ENCODE measurements around the gene VPS45. TPM values are rescaled to one million over a fixed set of nuclear protein-coding genes. Genes with fewer than 3 reads are reported as not detected.

The VPS45 gene
- total RNA-seq, 2 donors from 2014 or later = 27.3 to 32.0 TPM

DNA sequence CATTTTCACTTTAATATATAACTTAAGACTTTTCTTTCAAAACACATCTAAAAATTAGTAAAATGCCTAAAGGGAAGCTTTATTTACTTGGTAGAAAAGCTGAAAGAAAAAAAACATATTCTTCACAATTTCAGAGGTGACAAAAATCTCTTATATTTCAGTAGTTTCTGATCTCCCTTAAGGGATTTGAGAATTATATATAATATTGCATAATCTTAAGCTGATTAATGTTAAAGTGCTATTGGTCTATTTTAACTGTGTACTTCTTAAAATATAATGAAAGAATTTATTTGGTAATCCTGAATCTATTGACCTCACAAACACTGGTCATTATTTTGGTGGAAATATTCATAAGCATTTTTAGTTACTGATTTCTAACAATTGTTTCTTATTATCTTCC, 1.2 kb upstream of the VPS45 start:
- ATAC-seq (no peak), DNase-seq (no peak)
- intact Hi-C loops (cut with DNase I, micrococcal nuclease) = loop anchor here in 1 of 2 donors (10.0 kb wide), 1 partner anchor 172 kb away; the partner anchor contains the start of gene BOLA1

DNA sequence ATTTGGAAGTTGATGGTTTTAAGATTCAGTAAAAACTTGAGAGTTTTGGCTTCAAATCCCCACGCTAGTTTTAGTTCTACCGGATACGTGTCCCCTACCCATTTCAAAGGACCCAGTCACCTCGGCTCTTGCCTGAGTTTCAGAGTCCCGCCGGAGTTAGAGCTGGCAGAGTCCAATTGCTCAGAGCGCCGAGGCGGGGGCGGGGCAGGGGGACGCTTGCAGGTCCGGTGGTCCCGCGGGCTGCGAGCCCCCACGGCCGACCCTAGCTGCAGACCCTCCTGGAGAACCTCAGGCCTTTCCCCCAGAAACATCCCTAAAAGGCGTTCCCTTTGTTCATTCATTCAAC, 765 bp upstream of the VPS45 start:
- peak; percentile 53 to 64 for DNase-seq
- peak; percentile 56 for ATAC-seq
- intact Hi-C loops (cut with DNase I, micrococcal nuclease) = loop anchor here in 1 of 2 donors (10.0 kb wide), 1 partner anchor 172 kb away; the partner anchor contains the start of gene BOLA1

DNA sequence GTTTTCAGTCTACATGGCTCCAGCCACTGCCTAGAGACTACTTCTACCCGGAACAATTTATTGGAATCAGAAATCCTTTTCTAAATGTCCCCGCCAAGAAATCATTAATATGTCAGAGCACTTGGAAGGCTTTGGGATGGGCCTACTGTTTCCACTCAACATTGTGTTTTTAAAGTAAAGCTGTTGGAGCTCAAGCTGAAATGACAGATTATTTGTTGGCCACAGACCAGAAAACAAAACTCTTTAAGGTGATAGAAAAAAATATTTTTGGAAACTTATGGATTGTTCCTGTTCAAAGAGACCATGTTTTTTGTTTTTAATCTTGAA, 496 bp downstream of the VPS45 start:
- intact Hi-C loops (cut with DNase I, micrococcal nuclease) = loop anchor here in 1 of 2 donors (10.0 kb wide), 1 partner anchor 173 kb away; the partner anchor contains the start of gene BOLA1
- no peak for DNase-seq
- ATAC-seq = no peak

DNA sequence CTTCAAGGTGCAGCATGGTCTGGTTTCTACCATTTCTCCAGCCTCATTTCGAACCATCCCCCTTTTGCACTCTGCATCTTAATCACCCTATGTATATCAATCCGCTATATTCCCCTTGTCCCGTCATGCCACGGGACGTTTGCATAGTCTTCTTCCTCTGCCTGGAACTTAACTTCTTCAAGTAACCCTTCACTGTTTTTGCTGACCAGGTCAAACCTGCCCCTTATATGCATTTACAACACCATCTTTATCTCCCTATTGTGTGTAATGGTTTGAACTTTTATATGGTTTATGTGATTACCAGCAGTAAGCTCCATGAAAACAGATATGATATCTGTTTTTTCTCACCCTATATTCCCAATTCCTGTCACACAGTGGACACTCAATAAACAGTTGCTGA, 2.3 kb downstream of the VPS45 start:
- intact Hi-C loops (cut with DNase I, micrococcal nuclease) = loop anchor here in 1 of 2 donors (5.0 to 10.0 kb wide), 2 partner anchors 97 to 175 kb away; partner anchors contain the start of gene BOLA1
- no peak for ATAC-seq

DNA sequence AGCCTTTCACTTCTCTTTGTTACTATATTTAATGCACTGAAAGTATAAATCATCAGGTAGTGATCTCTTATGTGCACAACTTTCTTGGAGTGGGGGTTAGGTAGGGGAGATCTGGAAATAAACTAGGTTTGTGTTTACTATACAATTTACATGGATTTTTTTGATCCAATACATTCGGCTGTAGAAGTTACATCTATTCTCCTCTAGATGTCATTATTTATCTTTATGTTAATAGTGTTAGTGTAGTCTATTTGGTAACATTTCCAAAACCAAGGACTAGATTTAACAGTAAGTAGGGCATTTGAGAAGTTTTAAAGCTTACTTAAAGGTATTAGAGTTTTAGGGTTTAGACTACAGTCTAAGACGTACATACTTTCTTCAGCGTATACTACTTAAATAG, 5.4 kb downstream of the VPS45 start:
- ATAC-seq = peak; percentile 51
- intact Hi-C loops (cut with DNase I, micrococcal nuclease) = loop anchor here in 1 of 2 donors (5.0 kb wide), 1 partner anchor 94 kb away; no protein-coding TSS in a partner anchor
- no peak for DNase-seq

More for the DNA sequence above, 2.3 kb downstream of the VPS45 start:
- DNase-seq = no peak

DNA sequence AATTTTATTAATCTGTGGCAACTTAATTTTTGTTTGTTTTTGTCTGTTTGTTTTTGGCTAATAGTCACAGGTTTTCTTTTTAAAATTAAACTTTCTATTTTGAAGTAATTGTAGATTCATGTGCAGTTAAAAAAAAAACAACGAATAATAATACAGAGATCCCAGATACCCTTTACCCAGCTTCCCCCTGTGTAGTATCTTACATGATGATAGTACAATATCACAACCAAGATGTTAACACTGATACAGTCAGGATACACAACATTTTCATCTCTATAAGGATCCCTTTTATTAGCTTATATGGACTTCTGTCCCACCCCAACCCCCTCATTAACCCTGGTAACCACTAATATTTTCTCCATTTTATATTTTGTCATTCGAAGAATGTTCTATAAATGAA, 5.9 kb downstream of the VPS45 start:
- DNase-seq = no peak
- no peak for ATAC-seq
- intact Hi-C loops (cut with DNase I, micrococcal nuclease) = loop anchor here in 1 of 2 donors (5.0 kb wide), 1 partner anchor 94 kb away; no protein-coding TSS in a partner anchor

DNA sequence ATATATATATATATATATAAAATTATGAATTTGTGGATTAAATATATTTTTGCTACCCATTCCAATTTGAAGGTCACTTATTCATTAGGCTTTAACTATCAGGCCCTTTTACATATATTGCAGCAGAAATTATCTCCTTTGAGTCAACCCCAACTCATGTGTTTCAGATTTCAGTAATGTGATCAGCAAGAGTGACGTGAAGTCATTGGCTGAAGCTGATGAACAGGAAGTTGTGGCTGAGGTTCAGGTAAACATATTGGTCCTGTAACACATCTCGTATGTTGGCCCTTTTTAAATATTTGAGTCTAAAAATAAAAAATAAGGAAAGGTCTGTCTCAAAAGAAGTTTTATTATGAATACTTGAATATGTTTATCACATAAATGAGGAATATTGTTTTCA, 8.5 kb downstream of the VPS45 start:
- intact Hi-C loops (cut with DNase I, micrococcal nuclease) = no loop called here
- DNase-seq (no peak), ATAC-seq (no peak)

DNA sequence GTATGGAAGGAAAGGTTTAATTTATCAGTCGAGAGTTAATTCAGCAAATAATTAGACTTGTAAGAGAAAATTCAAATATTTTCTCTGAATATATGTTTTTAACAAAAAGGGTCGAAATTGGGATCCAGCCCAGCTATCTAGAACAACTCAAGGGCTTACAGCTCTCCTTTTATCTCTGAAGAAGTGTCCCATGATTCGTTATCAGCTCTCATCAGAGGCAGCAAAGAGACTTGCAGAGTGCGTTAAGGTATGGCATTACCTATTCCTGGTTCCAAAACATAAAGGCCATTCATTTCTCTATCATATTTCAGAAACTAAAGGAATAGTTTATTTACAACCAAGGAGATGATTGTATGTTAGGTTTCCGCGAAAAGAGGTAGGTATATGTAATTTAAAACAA, 9.4 kb downstream of the VPS45 start:
- intact Hi-C loops (cut with DNase I, micrococcal nuclease) = no loop called here
- DNase-seq = no peak
- no peak for ATAC-seq

DNA sequence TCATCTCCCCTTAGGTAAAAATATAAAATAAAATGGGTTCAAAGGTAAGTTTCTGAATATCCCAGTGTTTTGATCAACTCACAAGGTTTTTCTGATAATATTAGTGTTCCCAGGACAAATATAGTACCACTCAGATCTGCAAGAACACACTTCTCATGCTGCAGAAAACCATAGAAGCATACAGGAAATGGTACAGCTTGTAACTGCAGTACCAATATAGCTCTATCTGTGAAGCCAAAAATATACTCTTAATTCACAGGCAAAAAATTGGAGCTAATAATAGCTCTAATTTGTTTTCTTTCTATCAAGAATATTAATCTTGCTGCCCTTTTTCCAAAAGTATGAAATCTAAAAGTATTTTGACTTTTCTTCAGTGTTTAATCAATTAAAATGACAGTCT, 13.2 kb downstream of the VPS45 start:
- no peak for DNase-seq
- intact Hi-C loops (cut with DNase I, micrococcal nuclease) = no loop called here
- ATAC-seq = no peak

DNA sequence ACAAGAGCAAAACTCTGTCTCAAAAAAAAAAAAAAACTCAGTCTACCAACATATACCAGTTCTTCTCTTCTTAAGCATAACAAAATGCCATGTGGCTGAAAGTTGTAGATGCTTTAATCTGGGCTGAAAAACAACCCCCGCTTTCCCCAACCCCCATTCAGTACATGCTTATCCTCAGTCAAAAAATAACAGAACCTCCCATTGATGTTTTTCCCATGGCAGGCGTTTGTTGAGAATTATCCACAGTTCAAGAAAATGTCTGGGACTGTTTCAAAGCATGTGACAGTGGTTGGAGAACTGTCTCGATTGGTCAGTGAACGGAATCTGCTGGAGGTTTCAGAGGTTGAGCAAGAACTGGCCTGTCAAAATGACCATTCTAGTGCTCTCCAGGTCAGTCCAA, 14.9 kb downstream of the VPS45 start:
- ATAC-seq = no peak
- intact Hi-C loops (cut with DNase I, micrococcal nuclease) = no loop called here
- no peak for DNase-seq

DNA sequence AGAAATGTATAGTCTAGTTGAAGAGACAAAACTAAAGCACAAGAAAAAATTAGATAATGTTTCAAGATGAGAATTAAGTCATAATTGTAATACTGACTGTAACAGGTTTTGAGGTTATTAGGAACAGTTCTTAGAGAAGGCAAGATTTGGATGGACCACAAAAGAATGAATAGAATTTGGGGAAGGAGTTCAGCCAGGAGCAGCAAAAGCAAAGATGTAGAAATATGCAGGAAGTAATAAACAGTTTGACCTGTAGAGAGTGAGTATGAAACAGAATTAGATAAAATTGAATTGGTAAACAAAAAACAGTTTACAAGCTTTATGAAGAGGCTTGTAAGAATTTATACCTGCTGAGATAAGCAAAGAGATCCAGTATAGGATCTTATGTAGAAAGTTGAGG, 16.3 kb downstream of the VPS45 start:
- ATAC-seq (no peak), DNase-seq (no peak)
- intact Hi-C loops (cut with DNase I, micrococcal nuclease) = no loop called here

DNA sequence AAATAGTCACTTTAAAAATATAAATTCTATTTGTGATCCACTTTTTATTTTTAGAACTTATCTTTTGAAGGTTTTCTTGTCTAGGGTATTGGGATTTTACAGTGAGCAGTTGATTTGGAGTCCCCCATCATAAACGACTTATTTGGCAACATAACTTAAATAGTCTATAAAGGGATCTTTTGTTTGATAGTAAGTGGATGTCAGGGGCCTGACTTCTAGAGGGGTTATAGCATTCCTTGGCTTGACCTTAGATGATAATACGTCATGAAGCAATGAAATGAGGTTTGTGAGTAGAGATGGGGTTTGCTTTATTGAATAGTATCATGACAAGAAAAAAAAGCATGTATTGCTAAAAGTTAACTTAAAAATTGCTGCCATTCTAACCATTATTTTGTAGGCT, 17.8 kb downstream of the VPS45 start:
- intact Hi-C loops (cut with DNase I, micrococcal nuclease) = no loop called here
- ATAC-seq (no peak), DNase-seq (no peak)

DNA sequence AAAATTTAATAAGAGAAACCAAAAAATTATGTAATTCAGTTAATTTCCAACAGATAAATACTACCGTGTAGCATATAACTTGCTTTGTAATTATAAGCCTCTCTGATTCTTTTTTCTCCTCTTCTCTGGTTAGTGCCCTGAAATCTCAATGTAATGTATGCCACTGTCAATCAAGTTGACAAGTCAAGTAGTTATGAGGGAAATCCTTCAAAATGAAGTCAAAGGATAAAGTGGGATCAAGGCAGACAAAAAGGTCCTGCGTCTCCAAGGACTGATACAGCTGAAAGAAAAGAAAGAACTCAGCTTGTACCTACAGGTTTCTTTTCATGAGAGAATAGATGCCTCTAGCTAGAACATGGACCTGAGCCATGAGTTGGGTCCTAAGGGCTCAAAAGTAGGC, 19.8 kb downstream of the VPS45 start:
- intact Hi-C loops (cut with DNase I, micrococcal nuclease) = no loop called here
- no peak for ATAC-seq
- no peak for DNase-seq

DNA sequence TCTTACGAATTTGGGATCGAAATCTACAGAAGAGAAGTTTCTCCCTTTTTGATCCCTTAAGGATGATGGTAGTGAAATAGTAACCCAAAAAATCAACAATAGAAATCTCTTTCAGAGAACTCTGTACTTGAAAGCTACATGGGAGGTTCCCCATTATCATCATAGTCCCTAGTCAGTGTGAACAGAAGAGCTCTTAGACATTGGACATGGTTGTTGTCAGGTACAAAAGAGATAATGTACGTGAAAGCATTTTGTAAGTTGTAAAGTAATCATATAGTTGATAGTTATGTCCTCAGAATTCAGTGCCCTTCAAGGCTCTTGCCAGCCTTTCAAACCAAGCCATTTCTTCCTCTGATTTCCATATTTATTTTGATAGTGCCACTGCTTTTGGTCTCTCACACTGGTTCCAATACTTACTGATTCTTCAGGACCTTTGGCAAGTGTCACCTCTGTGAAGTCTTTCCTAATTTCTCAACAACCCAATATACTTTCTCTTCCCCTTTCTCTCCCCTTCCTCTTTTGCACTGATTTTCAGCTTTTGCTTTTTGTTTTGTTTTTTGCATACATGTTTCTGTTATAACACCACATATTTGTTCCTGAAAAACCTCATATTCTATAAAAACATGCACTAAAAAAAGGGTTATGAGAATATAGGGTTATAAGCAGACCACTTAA, 22.4 kb downstream of the VPS45 start:
- intact Hi-C loops (cut with DNase I, micrococcal nuclease) = no loop called here
- no peak for ATAC-seq
- no peak for DNase-seq

DNA sequence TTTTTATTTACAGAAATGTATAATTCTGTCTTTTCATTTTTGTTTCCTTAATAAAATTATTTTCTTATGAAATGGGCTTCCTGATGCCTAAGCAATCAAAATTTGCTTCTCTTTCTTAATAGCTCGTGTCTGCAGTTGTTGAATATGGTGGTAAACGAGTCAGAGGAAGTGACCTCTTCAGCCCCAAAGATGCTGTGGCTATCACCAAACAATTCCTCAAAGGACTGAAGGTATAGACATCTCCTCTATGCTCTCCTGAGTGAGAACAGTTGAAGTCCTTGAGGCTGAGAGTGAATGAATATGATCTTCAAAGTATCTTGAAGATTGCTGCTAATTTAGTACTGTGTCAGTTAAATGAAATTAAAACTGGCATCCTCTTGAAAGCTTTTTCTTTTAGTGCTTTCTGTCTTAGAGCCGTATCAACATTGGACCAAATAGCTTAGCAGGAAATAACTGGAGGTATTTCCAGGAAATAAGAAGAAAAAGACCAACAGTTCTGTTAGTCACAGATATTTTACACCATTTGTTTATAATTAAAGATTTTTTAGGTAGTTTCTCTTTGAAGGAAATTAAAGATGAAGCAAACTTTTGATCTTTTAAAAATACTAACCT, 24.7 kb downstream of the VPS45 start:
- ATAC-seq (no peak), DNase-seq (no peak)
- intact Hi-C loops (cut with DNase I, micrococcal nuclease) = no loop called here

DNA sequence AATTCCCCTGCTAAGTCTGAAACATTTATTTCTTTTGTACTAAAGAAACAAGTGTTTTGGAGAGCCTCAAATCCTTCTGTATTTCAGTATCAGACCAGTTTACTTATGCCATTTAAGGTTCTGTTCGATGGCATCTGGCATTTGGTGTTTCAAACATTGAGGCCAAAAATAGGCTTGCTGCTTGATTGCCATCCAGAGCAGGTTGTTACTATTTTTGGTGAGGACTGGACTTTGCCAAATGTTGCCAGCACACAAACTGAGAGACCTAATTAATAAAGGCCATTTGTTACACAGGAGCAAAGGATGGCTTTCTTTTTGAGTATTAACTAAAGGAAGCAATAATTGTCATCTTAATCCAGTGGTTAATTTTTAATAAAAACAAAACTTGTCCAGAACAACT, 26.2 kb downstream of the VPS45 start:
- intact Hi-C loops (cut with DNase I, micrococcal nuclease) = no loop called here
- DNase-seq (no peak), ATAC-seq (no peak)

DNA sequence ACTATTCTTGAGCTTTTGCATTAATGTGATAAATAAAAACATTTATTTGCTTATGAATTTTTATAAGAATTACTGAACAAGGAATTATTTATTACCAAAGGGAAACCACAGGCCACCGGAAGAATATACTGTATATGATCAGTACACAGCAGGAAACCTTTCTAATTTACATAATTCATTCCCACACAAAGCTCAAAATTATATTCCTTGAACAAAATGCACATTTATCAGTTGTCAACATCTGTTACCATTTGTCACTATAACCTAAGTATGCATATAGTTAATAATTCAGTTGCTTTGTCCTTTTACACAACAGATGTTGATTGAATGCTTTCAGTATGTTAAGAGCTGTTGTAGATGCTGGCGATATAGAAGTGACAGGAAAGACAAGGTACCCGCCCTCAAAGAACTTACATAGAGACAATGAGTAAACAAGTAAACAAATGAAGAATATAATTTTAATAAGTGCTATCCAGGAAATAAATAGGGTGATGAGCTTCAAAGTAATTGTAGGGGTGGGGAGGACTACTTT, 27.2 kb downstream of the VPS45 start:
- intact Hi-C loops (cut with DNase I, micrococcal nuclease) = no loop called here
- DNase-seq = no peak

DNA sequence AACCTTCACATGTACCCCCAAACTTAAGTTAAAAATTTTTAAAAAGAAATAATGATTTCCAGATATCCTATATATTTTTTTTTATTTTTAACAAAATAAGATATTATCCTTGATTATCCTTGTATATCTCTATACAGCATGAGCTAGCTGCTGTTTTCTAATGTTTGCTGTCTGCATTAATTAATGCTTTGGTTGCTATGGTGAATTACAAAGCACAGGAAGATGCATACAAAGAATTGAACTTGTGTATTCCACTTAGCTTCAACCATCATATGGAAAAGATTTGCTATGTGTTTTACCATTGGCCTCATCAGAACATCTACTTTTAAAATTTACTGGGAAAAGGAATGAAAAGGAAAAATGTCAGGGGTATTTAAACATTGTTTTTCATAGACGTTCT, 35.4 kb downstream of the VPS45 start:
- ATAC-seq (no peak), DNase-seq (no peak)
- intact Hi-C loops (cut with DNase I, micrococcal nuclease) = no loop called here

More for the DNA sequence above, 27.2 kb downstream of the VPS45 start:
- no peak for ATAC-seq

DNA sequence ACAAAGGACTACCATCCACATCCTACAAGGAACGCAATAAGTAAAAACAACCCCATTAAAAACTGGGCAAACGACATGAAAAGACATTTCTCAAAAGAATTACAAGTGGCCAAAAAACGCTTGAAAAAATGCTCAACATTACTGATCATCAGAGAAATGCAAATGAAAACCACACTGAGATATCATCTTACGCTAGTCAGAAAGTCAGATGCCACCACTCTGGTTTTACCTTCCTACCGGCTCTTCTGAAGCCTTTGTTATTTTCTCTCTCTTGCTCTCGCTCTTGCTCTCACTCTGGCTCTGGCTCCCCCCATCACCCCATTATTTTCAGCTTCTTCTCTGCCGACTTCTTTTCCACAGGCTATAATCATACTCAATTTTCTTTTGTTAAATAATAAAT, 38.8 kb downstream of the VPS45 start:
- intact Hi-C loops (cut with DNase I, micrococcal nuclease) = no loop called here
- DNase-seq (no peak), ATAC-seq (no peak)

DNA sequence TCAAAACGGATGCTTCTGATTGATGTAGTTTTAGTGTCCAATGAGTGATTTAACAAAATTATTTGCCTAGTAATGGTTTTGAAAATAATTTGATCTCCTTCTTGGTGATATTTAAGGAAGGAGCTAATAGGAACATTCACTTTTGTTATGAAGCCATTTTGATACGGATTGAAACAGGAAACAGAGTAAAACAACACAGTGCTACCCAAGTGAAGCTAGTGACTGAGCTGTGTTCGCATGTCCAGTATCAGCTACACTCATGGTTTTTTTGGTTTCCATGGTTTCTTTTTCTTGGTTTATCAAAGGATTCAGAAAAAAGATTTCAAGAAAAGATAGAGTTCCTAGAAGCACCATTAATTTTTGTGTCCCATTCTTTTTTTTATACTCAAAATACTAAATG, 42.0 kb downstream of the VPS45 start:
- no peak for DNase-seq
- intact Hi-C loops (cut with DNase I, micrococcal nuclease) = no loop called here
- ATAC-seq = no peak

DNA sequence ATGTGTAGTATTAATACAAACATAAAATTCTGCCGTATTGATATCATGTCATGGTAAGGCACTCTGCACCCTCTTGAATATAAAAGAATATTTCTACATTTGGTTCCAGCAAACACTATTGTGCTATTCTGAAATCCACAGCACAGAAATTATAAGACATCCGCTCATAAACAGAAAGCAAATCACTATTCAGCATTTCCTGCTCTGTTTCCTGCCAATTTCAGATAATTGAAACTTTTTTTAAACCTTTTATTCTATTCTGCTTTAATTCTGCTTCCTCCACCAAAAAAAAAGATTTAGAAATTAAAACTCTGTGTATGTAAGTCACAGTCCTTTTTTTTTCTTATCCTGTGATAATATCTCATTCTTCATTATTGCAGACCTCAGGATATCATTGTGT, 42.5 kb downstream of the VPS45 start:
- no peak for DNase-seq
- no peak for ATAC-seq
- intact Hi-C loops (cut with DNase I, micrococcal nuclease) = no loop called here
